ENCODE measurements around the gene MPZL3.

DNA sequence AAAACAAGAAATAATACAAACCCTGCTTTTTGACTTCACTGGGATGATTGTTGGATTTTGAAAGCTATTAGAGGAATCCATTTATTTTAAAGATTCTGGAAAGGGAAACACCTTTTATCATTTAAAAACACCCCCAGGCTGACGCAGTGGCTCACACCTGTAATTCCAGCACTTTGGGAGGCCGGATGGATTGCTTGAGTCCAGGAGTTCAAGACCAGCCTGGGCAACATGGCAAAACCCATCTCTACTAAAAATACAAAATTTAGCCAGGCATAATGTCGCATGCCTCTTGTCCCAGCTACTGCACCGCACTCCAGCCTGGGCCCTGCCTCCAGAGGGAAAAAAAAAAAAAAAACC, 75.4 kb downstream of the MPZL3 start:
- TF ChIP-seq, protein P1, sequence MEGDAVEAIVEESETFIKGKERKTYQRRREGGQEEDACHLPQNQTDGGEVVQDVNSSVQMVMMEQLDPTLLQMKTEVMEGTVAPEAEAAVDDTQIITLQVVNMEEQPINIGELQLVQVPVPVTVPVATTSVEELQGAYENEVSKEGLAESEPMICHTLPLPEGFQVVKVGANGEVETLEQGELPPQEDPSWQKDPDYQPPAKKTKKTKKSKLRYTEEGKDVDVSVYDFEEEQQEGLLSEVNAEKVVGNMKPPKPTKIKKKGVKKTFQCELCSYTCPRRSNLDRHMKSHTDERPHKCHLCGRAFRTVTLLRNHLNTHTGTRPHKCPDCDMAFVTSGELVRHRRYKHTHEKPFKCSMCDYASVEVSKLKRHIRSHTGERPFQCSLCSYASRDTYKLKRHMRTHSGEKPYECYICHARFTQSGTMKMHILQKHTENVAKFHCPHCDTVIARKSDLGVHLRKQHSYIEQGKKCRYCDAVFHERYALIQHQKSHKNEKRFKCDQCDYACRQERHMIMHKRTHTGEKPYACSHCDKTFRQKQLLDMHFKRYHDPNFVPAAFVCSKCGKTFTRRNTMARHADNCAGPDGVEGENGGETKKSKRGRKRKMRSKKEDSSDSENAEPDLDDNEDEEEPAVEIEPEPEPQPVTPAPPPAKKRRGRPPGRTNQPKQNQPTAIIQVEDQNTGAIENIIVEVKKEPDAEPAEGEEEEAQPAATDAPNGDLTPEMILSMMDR (IDR thresholded peaks at IDR 0.05) = no peak
- no peak for TF ChIP-seq POLR2A (IDR thresholded peaks at IDR 0.05)
